ENCODE data around the gene SLC12A7.

Gene SLC12A7

DNA sequence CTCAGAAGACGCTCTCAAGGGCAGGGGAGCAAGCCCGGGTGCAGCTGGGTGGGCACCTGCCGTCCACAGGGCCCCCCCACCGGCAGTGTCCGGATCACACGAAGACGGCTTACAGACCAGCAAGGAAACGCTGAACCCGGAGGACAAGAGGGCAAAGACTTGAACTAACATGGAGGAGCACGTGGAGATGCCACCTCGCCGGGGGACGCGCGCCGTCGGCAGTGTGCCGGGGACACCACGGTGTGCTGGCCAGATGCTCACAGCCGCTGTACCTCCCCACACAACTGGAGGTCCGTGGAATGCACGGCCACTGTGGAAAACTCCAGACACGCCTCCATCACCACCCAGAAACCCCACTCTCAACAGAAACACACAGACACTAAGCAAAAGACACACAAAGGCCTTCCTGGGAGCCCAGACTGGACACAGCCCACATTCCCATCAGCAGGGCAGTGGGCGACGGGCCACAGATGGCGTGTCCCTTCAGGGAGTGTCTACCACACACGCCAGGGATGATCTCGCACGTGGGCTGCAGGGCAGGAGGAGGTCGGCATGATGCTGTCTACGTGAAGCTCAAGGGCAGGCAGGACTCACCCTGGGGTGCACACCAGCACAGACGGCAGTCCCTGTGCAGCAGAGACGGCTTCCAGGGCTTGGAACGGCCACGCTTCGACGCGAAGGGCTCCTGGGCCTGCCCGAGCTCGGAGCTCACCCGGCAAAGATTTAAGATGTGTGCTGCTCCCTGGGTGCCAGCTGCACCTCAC is 8.6 kb upstream of the SLC12A7 start:
- H3K4me1 ChIP-seq (ENCODE audit: control insufficient read depth in 2 of 2, insufficient read depth in 2 of 2, low read length in 2 of 2) = peaks cover 21% of the 10 kb centered on the region in 2 donors
- no peak overlapping the region for H3K4me3 ChIP-seq (ENCODE audit: low read length in 2 of 2)
- H3K9me3 ChIP-seq (ENCODE audit: control insufficient read depth in 2 of 2, low read length in 2 of 2) = no peaks in the 10 kb centered on the region
- H3K36me3 ChIP-seq (ENCODE audit: control insufficient read depth in 2 of 2, insufficient read depth in 2 of 2, low read length in 2 of 2) = no peaks in the 10 kb centered on the region
- no peaks in the 10 kb centered on the region for H3K27me3 ChIP-seq (ENCODE audit: control insufficient read depth in 2 of 2, insufficient read depth in 2 of 2, low read length in 2 of 2)
- H3K27ac ChIP-seq (ENCODE audit: low read depth in 2 of 2, low read length in 2 of 2) = no peak overlapping the region
- H3K9ac ChIP-seq (ENCODE audit: low read depth in 1 of 2, low read length in 2 of 2) = no peak overlapping the region

DNA sequence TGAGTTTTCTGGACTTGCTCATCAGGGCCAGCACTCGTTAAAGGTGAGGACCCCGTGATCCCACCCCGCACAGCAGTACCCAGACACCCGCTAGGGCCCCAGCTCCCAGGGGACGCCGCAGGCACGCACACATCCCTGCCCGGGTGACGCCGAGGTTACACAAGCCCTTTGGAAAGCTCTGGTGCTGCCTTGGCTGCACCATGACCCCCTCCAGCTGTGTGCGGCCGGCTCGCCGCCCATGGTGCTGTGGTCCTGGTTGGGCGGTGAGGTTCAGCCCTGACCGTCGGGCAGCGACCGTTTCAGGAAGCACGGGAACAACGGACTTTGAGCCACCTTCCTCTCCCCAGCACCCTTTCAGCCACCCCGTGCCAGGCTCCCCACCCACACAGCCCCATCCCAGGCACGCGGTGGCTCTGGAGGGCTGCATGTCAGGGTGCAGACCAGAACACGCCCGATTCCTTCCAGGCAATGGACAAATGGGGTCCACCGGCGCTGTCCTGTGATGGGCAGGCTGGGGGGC is 7.5 kb upstream of the SLC12A7 start:
- peaks cover 21% of the 10 kb centered on the region in 2 donors for H3K4me1 ChIP-seq (ENCODE audit: control insufficient read depth in 2 of 2, insufficient read depth in 2 of 2, low read length in 2 of 2)
- H3K4me3 ChIP-seq (ENCODE audit: low read length in 2 of 2) = peak overlapping the region; percentile 28 to 31
- no peaks in the 10 kb centered on the region for H3K27me3 ChIP-seq (ENCODE audit: control insufficient read depth in 2 of 2, insufficient read depth in 2 of 2, low read length in 2 of 2)
- H3K27ac ChIP-seq (ENCODE audit: low read depth in 2 of 2, low read length in 2 of 2) = peak overlapping the region; percentile 52 to 67
- no peaks in the 10 kb centered on the region for H3K36me3 ChIP-seq (ENCODE audit: control insufficient read depth in 2 of 2, insufficient read depth in 2 of 2, low read length in 2 of 2)
- H3K9ac ChIP-seq (ENCODE audit: low read depth in 1 of 2, low read length in 2 of 2) = peak overlapping the region in 1 of 2 donors; percentile 72
- H3K9me3 ChIP-seq (ENCODE audit: control insufficient read depth in 2 of 2, low read length in 2 of 2) = no peaks in the 10 kb centered on the region

DNA sequence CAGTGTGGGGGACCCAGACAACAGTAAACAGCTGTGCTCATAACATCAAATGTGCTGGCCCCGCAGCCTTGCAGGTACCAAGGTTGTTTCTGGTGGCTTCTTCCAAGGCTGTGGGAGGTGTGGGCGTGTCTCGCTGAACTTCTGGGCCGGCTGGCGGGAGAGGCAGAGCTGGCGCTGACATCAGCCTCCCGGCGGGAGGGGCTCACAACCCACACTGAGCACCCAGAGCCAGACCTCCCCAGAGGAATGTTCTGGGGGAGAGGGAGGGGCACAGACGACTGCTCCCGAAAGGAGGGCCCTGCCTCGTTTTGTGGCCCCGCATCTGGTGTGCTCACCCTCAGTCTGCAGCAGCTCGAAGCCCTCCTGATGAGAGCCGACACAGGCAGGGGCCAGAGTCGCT is 6.9 kb upstream of the SLC12A7 start:
- Histone ChIP-seq H3K36me3 (ENCODE audit: control insufficient read depth in 2 of 2, insufficient read depth in 2 of 2, low read length in 2 of 2) (no peaks in the 10 kb centered on the region), H3K27me3 (ENCODE audit: control insufficient read depth in 2 of 2, insufficient read depth in 2 of 2, low read length in 2 of 2) (no peaks in the 10 kb centered on the region), H3K9me3 (ENCODE audit: control insufficient read depth in 2 of 2, low read length in 2 of 2) (no peaks in the 10 kb centered on the region), H3K4me1 (ENCODE audit: control insufficient read depth in 2 of 2, insufficient read depth in 2 of 2, low read length in 2 of 2) (peaks cover 21% of the 10 kb centered on the region in 2 donors), H3K4me3 (ENCODE audit: low read length in 2 of 2) (peak overlapping the region; percentile 28 to 31), H3K9ac (ENCODE audit: low read depth in 1 of 2, low read length in 2 of 2) (peak overlapping the region in 1 of 2 donors; percentile 72), H3K27ac (ENCODE audit: low read depth in 2 of 2, low read length in 2 of 2) (peak overlapping the region; percentile 52 to 67)

DNA sequence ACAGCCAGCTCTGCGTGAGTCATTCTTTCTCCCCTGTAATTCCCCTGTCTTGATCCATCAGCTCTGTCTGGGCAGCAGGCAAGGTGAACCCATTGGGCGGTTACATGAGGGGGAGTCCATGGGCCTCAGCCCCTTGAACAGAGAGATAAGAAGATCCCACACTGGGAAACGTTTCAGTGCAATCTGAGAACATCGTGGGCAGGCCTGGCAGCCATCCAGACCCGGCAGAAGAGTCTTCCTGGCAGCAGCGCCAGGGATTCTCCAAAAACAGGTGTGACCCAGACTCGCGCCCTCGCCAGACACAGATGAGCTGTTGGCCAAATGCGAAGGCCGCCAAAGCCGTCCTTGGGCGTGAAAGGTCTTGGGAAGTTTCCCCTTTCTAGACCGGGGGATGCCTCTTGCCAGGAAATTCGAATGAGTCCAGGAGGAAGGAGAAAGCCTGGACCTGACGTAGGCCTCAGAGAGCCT is 6.4 kb upstream of the SLC12A7 start:
- H3K27me3 ChIP-seq (ENCODE audit: control insufficient read depth in 2 of 2, insufficient read depth in 2 of 2, low read length in 2 of 2) = no peaks in the 10 kb centered on the region
- H3K4me1 ChIP-seq (ENCODE audit: control insufficient read depth in 2 of 2, insufficient read depth in 2 of 2, low read length in 2 of 2) = peaks cover 21% of the 10 kb centered on the region in 2 donors
- no peaks in the 10 kb centered on the region for H3K9me3 ChIP-seq (ENCODE audit: control insufficient read depth in 2 of 2, low read length in 2 of 2)
- H3K27ac ChIP-seq (ENCODE audit: low read depth in 2 of 2, low read length in 2 of 2) = peak overlapping the region; percentile 52 to 67
- no peak overlapping the region for H3K4me3 ChIP-seq (ENCODE audit: low read length in 2 of 2)
- H3K36me3 ChIP-seq (ENCODE audit: control insufficient read depth in 2 of 2, insufficient read depth in 2 of 2, low read length in 2 of 2) = no peaks in the 10 kb centered on the region
- peak overlapping the region in 1 of 2 donors; percentile 52 for H3K9ac ChIP-seq (ENCODE audit: low read depth in 1 of 2, low read length in 2 of 2)

DNA sequence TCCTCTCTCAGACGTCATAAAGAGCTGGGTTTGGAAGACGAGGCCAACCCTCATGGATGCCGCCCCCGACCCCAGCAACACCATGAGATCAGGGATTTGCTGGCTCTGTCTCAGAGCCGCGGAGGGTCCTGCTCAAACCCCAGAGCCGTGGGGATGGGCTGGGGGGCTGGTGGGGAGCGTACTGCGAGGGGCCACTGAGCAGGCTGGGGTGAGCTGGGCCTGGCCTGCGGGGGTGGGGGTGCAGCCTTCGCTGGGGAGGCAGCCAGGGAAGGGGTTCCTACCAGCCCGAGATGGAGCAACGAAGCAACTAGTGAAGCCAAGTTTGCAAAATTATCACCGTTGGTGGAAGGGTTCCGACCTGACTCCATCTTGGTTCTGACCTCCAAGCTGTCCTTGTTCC is 5.1 kb upstream of the SLC12A7 start:
- H3K4me3 ChIP-seq (ENCODE audit: low read length in 2 of 2) = no peak overlapping the region
- H3K9me3 ChIP-seq (ENCODE audit: control insufficient read depth in 2 of 2, low read length in 2 of 2) = no peaks in the 10 kb centered on the region
- no peaks in the 10 kb centered on the region for H3K27me3 ChIP-seq (ENCODE audit: control insufficient read depth in 2 of 2, insufficient read depth in 2 of 2, low read length in 2 of 2)
- no peak overlapping the region for H3K27ac ChIP-seq (ENCODE audit: low read depth in 2 of 2, low read length in 2 of 2)
- no peaks in the 10 kb centered on the region for H3K36me3 ChIP-seq (ENCODE audit: control insufficient read depth in 2 of 2, insufficient read depth in 2 of 2, low read length in 2 of 2)
- peaks cover 21% of the 10 kb centered on the region in 2 donors for H3K4me1 ChIP-seq (ENCODE audit: control insufficient read depth in 2 of 2, insufficient read depth in 2 of 2, low read length in 2 of 2)
- no peak overlapping the region for H3K9ac ChIP-seq (ENCODE audit: low read depth in 1 of 2, low read length in 2 of 2)

DNA sequence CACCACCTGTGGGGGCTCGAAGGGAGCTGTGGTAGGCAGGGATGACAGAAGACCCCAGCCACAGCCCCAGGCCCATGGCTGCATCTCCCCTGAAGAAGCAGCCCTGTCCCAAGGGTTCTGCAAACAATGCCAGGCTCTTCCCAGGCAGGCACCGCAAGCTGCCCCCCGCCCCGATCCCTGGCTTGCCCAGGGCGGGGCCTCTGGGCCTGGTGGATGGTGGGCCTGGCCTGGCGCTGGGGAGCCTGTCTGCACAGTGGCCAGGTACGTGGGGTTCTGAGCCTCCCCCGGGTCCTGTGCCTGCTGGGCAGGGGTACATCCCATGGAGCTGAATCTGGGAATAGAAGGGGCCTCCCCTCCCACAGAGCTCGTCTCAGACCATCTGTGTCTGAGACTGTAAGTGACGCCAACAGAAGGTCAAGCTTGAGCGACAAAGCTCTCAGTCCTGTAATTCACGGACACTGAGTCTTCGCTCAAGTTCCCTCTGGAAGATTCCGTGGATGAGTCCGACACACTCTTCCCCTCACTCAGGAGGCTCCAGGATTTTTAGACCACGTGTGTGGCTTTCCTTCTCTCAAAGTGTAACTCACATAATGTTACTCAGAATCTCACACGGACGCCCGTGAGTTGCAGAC is 4.4 kb upstream of the SLC12A7 start:
- H3K36me3 ChIP-seq (ENCODE audit: control insufficient read depth in 2 of 2, insufficient read depth in 2 of 2, low read length in 2 of 2) = no peaks in the 10 kb centered on the region
- no peak overlapping the region for H3K27ac ChIP-seq (ENCODE audit: low read depth in 2 of 2, low read length in 2 of 2)
- peaks cover 21% of the 10 kb centered on the region in 2 donors for H3K4me1 ChIP-seq (ENCODE audit: control insufficient read depth in 2 of 2, insufficient read depth in 2 of 2, low read length in 2 of 2)
- H3K27me3 ChIP-seq (ENCODE audit: control insufficient read depth in 2 of 2, insufficient read depth in 2 of 2, low read length in 2 of 2) = no peaks in the 10 kb centered on the region
- H3K4me3 ChIP-seq (ENCODE audit: low read length in 2 of 2) = no peak overlapping the region
- no peak overlapping the region for H3K9ac ChIP-seq (ENCODE audit: low read depth in 1 of 2, low read length in 2 of 2)
- no peaks in the 10 kb centered on the region for H3K9me3 ChIP-seq (ENCODE audit: control insufficient read depth in 2 of 2, low read length in 2 of 2)

DNA sequence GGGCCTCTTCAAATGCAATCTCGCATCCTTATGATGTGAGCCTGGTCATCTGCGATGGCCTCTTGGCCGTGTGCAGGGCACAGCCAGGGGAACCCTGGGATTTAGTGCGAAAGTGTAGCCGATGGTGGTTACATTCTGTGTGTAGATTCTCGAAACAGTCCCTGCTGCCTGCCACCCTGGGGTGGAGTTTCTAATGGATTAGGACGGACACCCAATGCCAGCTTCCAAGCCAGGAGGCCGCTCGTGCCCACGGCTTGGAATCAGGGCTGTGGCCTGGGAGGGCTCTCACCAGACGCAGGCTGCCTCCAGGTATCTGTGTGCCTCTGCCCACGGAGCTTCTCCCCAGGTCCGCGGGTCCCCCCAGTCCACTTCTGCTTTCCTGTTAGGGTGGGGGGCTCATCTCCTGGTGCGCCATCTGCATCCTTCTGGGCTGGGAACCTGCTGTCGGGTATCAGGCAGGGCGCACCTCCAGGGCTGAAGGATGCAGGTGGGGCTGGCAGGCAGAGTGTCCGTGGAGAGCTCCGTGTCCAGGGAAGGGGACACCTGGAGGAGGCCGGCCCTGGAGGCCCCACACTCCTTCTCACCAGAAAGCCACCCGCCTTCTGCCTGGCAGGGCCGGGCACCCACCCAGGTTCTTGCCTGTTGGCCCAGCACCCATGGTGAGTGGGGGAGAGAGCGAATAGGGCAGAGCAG is 3.4 kb upstream of the SLC12A7 start:
- Histone ChIP-seq H3K9ac (ENCODE audit: low read depth in 1 of 2, low read length in 2 of 2) (no peak overlapping the region), H3K4me1 (ENCODE audit: control insufficient read depth in 2 of 2, insufficient read depth in 2 of 2, low read length in 2 of 2) (peaks cover 25 to 28% of the 10 kb centered on the region in 2 donors), H3K27me3 (ENCODE audit: control insufficient read depth in 2 of 2, insufficient read depth in 2 of 2, low read length in 2 of 2) (no peaks in the 10 kb centered on the region)

DNA sequence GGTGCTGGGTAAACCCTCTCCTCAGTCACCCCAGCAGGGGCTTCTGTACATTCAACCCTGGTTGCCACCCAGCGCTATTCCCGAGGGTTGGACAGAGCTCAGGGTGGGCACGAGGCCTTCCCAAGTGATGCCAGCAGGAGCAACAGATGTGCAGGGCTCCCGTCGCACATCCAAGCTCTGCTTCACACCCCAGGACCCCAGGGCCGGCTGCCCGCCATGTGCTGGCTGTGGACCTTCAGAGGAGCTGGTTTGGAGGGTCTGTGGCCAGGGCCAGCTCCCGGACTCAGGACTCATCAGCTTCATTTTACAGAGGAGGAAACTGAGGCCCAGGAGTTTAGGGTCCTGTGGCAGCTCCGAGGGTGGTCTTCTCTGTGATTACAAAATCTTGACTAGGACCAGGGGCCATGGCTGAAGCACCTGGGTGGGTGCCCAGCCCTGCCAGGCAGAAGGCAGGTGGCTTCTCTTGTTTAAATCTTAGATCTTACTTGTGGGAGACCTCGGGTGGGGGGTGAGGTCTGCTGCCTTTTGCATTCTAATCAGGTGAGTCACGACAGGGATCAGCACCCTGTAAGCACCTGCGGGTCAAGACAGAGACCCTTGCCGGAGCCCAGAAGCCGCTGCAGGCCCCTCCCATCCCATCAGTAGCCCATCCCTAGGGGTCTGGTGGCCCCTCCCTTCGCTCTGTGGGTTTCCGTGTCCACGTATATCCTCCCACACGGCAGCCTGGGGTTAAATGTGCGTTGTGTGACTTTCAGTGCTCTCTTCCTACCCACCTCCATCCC is 2.1 kb upstream of the SLC12A7 start:
- Histone ChIP-seq H3K36me3 (ENCODE audit: control insufficient read depth in 2 of 2, insufficient read depth in 2 of 2, low read length in 2 of 2) (no peaks in the 10 kb centered on the region), H3K4me1 (ENCODE audit: control insufficient read depth in 2 of 2, insufficient read depth in 2 of 2, low read length in 2 of 2) (peaks cover 25 to 28% of the 10 kb centered on the region in 2 donors), H3K27ac (ENCODE audit: low read depth in 2 of 2, low read length in 2 of 2) (no peak overlapping the region), H3K9me3 (ENCODE audit: control insufficient read depth in 2 of 2, low read length in 2 of 2) (no peaks in the 10 kb centered on the region), H3K27me3 (ENCODE audit: control insufficient read depth in 2 of 2, insufficient read depth in 2 of 2, low read length in 2 of 2) (no peaks in the 10 kb centered on the region), H3K9ac (ENCODE audit: low read depth in 1 of 2, low read length in 2 of 2) (no peak overlapping the region), H3K4me3 (ENCODE audit: low read length in 2 of 2) (no peak overlapping the region)

More for the DNA sequence above, 3.4 kb upstream of the SLC12A7 start:
- H3K36me3 ChIP-seq (ENCODE audit: control insufficient read depth in 2 of 2, insufficient read depth in 2 of 2, low read length in 2 of 2) = no peaks in the 10 kb centered on the region
- no peak overlapping the region for H3K4me3 ChIP-seq (ENCODE audit: low read length in 2 of 2)
- no peaks in the 10 kb centered on the region for H3K9me3 ChIP-seq (ENCODE audit: control insufficient read depth in 2 of 2, low read length in 2 of 2)
- no peak overlapping the region for H3K27ac ChIP-seq (ENCODE audit: low read depth in 2 of 2, low read length in 2 of 2)

DNA sequence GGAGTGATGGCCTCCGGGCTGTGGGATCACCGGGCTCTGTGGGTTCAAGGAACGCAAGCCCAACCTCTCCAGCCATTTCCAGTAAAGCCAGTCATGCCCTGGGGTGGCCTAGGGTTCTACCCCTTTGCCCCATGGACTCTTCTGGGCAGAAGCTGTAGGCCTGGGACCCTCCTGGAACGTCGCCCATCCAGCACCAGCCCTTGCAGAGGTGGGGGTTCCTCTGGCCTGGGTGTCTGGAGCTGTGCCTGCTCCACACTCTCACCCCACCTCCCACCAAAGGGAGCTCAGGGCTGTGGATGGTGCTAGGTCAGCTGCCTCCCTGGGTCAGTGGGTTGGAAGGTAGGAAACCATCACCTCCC is 1.4 kb upstream of the SLC12A7 start:
- Histone ChIP-seq H3K9ac (ENCODE audit: low read depth in 1 of 2, low read length in 2 of 2) (no peak overlapping the region), H3K27me3 (ENCODE audit: control insufficient read depth in 2 of 2, insufficient read depth in 2 of 2, low read length in 2 of 2) (no peaks in the 10 kb centered on the region), H3K27ac (ENCODE audit: low read depth in 2 of 2, low read length in 2 of 2) (no peak overlapping the region), H3K4me1 (ENCODE audit: control insufficient read depth in 2 of 2, insufficient read depth in 2 of 2, low read length in 2 of 2) (peaks cover 24 to 25% of the 10 kb centered on the region in 2 donors), H3K4me3 (ENCODE audit: low read length in 2 of 2) (no peak overlapping the region), H3K36me3 (ENCODE audit: control insufficient read depth in 2 of 2, insufficient read depth in 2 of 2, low read length in 2 of 2) (no peaks in the 10 kb centered on the region), H3K9me3 (ENCODE audit: control insufficient read depth in 2 of 2, low read length in 2 of 2) (no peaks in the 10 kb centered on the region)

Data from mucosa of rectum (tissue), 2 donors.